HG02798 (cell line): ENCODE measurements around the gene MS4A7.
"Not testable (repeated sequence)": the region's sequence is repeated elsewhere in the genome, so short reads cannot be mapped to it uniquely, and the experiment has no call there.

Experiments
- ATAC-seq: cut with Tn5 transposase; IDR thresholded peaks from one replicate; pipeline ENCODE4 v1.9.1; 2021; ENCODE audit warnings: mild to moderate bottlenecking; ENCODE audit not compliant: unreplicated experiment, poor library complexity

MS4A7 gene, protein sequence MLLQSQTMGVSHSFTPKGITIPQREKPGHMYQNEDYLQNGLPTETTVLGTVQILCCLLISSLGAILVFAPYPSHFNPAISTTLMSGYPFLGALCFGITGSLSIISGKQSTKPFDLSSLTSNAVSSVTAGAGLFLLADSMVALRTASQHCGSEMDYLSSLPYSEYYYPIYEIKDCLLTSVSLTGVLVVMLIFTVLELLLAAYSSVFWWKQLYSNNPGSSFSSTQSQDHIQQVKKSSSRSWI

DNA sequence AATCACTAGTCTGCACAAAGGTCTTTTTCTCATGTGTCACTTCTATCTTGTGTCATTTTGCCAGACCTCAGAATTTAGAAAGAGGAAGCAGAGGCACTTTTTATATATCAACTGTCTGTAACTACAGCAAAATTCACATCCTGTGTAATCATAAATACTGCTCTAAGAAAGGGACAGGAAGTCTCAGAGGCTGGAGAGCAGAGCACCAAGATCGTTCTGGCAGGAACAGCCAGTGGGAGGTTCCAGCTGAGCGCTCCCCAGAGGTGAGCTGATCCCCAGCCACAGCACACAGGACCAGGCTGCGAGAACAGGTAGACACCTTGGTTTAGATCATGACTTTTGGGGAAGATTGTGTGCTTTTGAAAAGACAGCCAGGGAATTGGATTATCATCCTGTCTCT, at the start of gene MS4A7:
MS4A7 (plus strand) TSS at position 179 of the 400 bp plus-strand sequence. CDS start 4,610 bp downstream, outside the sequence.
- ATAC-seq, result peak; percentile 78

GRCh38 chr11:60332846-60333245, 45.5 kb upstream of the MS4A7 start:
- ATAC-seq, result no peak

GRCh38 chr11:60334005-60334620, 44.2 kb upstream of the MS4A7 start:
- peak; percentile 68 for ATAC-seq

DNA sequence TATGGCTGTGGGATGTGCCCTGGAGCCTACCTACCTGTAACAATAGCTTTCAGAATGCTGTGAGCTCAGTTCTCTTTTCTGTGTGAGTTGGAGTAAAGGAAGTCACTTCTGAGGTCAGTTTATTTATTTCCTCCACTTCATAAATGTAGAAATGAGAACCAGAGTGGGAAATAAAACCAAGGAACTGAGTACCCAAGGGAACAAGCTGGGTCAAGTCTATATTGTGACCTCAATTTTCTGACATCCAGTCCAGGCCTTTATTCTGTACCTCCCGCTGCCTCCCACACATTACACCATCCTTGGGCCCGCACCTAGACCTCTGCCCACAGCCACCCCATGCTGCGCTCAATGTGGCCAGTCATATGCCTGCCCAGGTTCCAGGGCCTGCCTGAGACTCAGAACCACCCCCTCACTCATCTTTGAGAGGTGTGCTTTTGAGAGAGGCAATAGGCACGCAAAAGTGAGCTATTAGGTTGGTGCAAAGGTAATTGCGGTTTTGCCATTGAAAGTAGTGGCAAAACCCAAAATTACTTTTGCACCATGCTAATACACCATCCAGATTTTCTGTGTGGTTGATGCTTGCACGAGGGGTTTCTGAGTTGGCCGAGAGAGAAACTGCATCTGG, 41.5 kb upstream of the MS4A7 start:
- ATAC-seq, result peak; percentile 53

- ATAC-seq, result no peak
Observed at GRCh38 chr11:60338053-60338452, 40.3 kb upstream of the MS4A7 start.

- no peak for ATAC-seq
Observed at GRCh38 chr11:60339356-60339755, 39.0 kb upstream of the MS4A7 start.

GRCh38 chr11:60343094-60343704, 35.1 kb upstream of the MS4A7 start:
- no peak for ATAC-seq

GRCh38 chr11:60344146-60344545, 34.2 kb upstream of the MS4A7 start:
- ATAC-seq, result no peak

- peak; percentile 36 for ATAC-seq
Observed at GRCh38 chr11:60345489-60345888, 32.8 kb upstream of the MS4A7 start.

DNA sequence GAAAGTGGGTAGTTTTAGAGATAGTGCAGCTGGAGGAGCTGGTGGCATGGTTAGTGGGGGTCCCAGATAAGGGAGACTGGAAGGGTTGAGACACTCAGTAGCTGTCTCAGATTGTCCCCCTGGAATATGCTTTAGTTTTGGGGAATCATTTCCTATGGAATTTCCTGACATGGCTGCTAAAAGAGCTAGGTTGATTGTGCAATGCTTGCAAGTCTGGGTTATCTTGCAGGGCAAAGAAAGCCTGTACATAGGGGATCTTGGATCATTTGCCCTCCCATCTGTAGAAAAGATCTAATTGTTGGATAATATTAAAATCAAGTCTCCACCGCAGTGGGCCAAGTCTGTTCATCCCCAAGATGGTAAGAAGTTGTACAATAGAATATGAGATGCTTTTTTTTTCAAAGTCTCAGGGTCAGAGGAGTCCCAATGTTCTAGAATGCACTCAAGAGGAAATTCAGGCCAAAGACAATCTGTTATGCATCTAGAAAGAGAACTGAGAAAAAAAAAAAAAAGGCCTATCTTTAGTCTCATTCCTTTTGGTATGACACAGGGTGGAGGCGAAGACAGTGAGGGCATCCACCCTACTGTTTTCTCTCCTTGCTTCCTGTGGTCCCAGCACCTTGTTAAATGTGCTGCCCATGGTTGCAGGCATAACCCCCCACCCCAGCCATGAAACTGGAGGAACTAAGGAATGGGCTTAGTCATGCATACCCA, 31.1 kb upstream of the MS4A7 start:
- peak; percentile 45 for ATAC-seq

DNA sequence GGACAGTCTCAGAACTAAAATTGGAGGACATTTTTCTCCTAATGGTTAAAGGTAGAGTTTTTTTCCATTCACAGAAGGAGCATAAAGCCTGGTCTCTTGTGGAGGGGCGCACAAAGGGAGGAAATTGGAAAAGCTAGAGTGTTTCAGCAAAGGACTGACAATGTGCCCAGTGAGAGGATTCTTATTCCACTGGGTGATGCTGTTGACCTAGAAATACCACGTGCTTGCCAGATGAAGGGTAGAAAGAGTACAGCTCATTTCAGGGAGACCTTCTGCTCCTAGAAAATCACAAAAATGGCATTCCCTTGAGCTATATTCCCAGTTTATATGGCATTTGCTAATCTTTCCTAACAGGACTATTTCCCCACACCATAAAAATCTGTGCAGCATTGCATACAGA, 30.2 kb upstream of the MS4A7 start:
- ATAC-seq, result no peak

GRCh38 chr11:60349990-60350389, 28.3 kb upstream of the MS4A7 start:
- no peak for ATAC-seq

DNA sequence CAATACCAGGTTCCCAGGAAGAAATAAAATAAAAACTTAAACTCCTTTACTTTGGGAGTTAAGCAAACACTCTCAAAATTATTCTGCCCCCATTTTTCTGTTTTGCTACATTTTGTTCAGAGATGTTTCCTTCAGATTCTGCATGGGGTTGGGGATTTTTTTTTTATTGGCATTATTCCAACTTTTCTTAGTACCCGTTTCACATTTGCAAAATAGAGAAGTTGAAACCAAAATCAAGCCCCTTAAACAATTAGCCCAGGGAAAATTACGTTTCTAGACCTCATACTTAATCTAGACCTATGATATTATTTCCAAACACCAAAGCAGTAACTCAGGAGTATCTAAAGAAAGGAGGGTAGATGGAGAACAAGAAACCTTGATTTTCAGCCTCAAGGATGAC, 20.6 kb upstream of the MS4A7 start:
- no peak for ATAC-seq

GRCh38 chr11:60360621-60361020, 17.7 kb upstream of the MS4A7 start:
- ATAC-seq, result no peak

DNA sequence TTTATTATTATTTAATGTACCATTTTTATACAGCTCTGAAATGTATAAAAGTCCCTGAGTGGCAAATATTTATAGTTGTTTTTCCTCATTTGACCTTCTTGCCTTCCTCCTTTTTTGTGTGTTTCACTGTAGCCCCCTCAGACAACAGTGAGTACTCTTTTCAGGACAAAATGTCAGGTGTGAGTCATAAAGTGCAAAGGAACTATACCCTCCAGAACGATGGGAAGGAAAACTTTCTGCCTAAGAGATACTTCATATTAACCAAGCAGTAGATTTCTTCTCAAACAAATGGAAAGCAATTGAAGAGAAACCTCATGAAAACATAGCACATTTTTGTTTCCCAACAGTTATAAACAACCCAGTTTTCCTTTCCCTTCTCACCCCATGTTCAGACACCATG, 16.1 kb upstream of the MS4A7 start:
- no peak for ATAC-seq

DNA sequence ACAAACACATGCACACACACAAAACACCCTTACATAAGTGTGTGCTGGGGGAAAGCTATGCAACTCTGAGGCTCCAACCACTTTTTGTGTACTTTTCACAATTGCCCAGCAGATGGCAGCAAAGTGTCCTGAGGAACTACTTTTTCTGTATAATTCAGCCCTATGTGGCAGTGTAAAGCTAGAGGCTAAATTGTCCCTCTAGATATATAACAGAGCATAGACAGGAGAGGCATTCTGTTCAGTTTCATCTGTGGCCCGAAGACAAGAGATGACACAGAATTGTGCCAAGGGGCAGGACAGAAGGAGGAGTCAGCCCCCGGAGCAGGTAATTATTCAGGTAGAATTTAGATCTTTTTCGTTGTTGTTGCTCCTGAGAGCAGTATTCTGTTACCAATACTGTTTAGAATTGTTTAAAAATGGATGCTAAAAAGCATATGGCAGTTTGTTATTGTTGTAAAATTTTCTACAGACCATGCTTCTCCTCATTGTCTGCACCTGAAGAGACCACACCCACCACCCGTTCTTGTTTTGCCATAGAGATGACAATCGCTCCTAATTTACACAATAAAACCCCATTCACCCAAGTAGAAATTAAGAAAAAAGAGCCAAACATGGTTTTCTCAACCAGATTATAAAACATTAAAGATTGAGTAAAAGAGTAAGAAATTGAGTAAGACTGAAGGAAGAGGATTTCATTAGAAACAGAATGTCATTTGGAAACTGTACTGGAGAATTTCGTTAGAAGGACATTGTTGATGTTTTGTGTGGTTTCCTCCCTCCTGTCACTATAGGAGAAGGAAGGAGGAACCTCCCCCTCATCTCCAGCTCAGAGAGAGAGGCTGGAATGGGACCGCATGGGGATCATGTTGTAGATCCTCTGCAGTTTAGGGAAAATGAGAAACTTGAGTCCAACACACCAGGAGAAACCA, 14.5 kb upstream of the MS4A7 start:
- peak; percentile 56 for ATAC-seq

- not testable (repeated sequence) for ATAC-seq
Observed at GRCh38 chr11:60366262-60366904, 11.9 kb upstream of the MS4A7 start.

GRCh38 chr11:60367009-60367408, 11.3 kb upstream of the MS4A7 start:
- peak; percentile 94 for ATAC-seq

- ATAC-seq, result no peak
Observed at GRCh38 chr11:60367896-60368295, 10.4 kb upstream of the MS4A7 start.
